CD4-positive, alpha-beta memory T cell (primary cell): Measurements from ENCODE around the gene SERPINH1. TPM values are rescaled to one million over a fixed set of nuclear protein-coding genes. Genes with fewer than 3 reads are reported as not detected.

Source experiments
- CTCF ChIA-PET: fragments of 350-600 bp; sonication (Branson Sonifier 250); formaldehyde crosslinking; loops from one replicate; lab custom pipeline; 2021; ENCODE audit warnings: inconsistent platforms; ENCODE audit not compliant: partially characterized antibody; lab: Charles Lee
- POLR2A ChIA-PET: fragments of 350-600 bp; sonication (Branson Sonifier 250); formaldehyde crosslinking; loops from one replicate; lab custom pipeline; 2021; ENCODE audit not compliant: partially characterized antibody; lab: Charles Lee
- DNase-seq, 5 donors: peaks; one replicate each; pipeline versions ENCODE4 v3.0.0 to v3.0.0-alpha.2; 2020 to 2022; ENCODE audit warnings: mixed read lengths in 1 of 5
- H3K27ac ChIP-seq: one replicate; pipeline ENCODE4 v1.7.0; 2013; ENCODE audit warnings: low read depth, low read length
- H3K27me3 ChIP-seq: 2 replicates; pipeline ENCODE4 v1.7.0; 2013; ENCODE audit warnings: mild to moderate bottlenecking, low read length, moderate library complexity; ENCODE audit not compliant: insufficient read depth
- H3K36me3 ChIP-seq: 2 replicates; pipeline ENCODE4 v1.7.0; 2013; ENCODE audit warnings: mild to moderate bottlenecking, low read length, moderate library complexity; ENCODE audit not compliant: insufficient read depth
- H3K4me1 ChIP-seq: 2 replicates; pipeline ENCODE4 v1.7.0; 2013; ENCODE audit warnings: mild to moderate bottlenecking, low read length, moderate library complexity; ENCODE audit not compliant: insufficient read depth
- H3K4me3 ChIP-seq, 2 donors: one replicate each; pipeline ENCODE4 v1.7.0; 2013; ENCODE audit warnings: low read length in 2 of 2, mild to moderate bottlenecking in 1 of 2
- H3K9me3 ChIP-seq, 2 donors: one replicate each; pipeline ENCODE4 v1.7.0; 2013; ENCODE audit warnings: low read length in 2 of 2, control low read depth in 1 of 2; ENCODE audit not compliant: control insufficient read depth in 1 of 2
- H3K27ac Mint-ChIP-seq, 7 donors: one replicate each; pipeline ENCODE4 v1.8.0; 2020 to 2021; ENCODE audit warnings: mixed read lengths in 7 of 7, mild to moderate bottlenecking in 6 of 7, inconsistent platforms in 3 of 7, moderate library complexity in 3 of 7
- H3K27me3 Mint-ChIP-seq, 2 donors: one replicate each; pipeline ENCODE4 v1.8.0; 2020 to 2021; ENCODE audit warnings: mixed read lengths in 2 of 2
- H3K36me3 Mint-ChIP-seq, 2 donors: one replicate each; pipeline ENCODE4 v1.8.0; 2020 to 2021; ENCODE audit warnings: mixed read lengths in 2 of 2, inconsistent platforms in 1 of 2, mild to moderate bottlenecking in 1 of 2
- H3K4me1 Mint-ChIP-seq, 4 donors: one replicate each; pipeline ENCODE4 v1.8.0; 2020 to 2021; ENCODE audit warnings: mixed read lengths in 4 of 4, mild to moderate bottlenecking in 1 of 4
- H3K4me3 Mint-ChIP-seq, 8 donors: one replicate each; pipeline ENCODE4 v1.8.0; 2020 to 2021; ENCODE audit warnings: mixed read lengths in 8 of 8, mild to moderate bottlenecking in 7 of 8, moderate library complexity in 6 of 8, inconsistent platforms in 3 of 8
- H3K9me3 Mint-ChIP-seq, 8 donors: one replicate each; pipeline ENCODE4 v1.8.0; 2020 to 2021; ENCODE audit warnings: mixed read lengths in 8 of 8, mild to moderate bottlenecking in 5 of 8, inconsistent platforms in 3 of 8, moderate library complexity in 1 of 8
- intact Hi-C: fragments of 100-400 bp; cut with micrococcal nuclease; formaldehyde crosslinking; loops from one replicate; pipeline ENCODE4 v1.15.1; 2023
- polyA plus RNA-seq, 2 donors: library from polyadenylated mRNA; unstranded; fragments of 300-500 nt; fragmentation: Illumina TruSeq; gene quantifications; one replicate each; pipeline ENCODE4 v1.2.3, GENCODE V29; 2021
- total RNA-seq, 2 experiments: library from RNA; stranded (reverse); gene quantifications; one replicate each; pipeline ENCODE4 v1.2.3, GENCODE V29; 2021

SERPINH1 gene
- total and polyA plus RNA-seq, 4 experiments from 2014 or later: 1.1 to 16.2 (median 11.3) TPM

GRCh38 chr11:75530577-75530976 lies 31.5 kb upstream of the SERPINH1 start:
- no peaks in the 10 kb centered on the region for H3K9me3 ChIP-seq
- POLR2A ChIA-PET: interaction anchor here (0.6 to 2.5 kb wide), 3 partner anchors 85 to 142 kb away, joined by 3 to 12 read pairs (median 8); no protein-coding TSS in a partner anchor
- H3K36me3 ChIP-seq: no peaks in the 10 kb centered on the region
- no peaks in the 10 kb centered on the region for H3K27me3 ChIP-seq
- Mint-ChIP-seq H3K4me3 (no peak overlapping the region), H3K36me3 (no peaks in the 10 kb centered on the region), H3K27me3 (no peaks in the 10 kb centered on the region), H3K9me3 (peaks cover 0 to 2% (median 0%) of the 10 kb centered on the region in 8 donors), H3K27ac (peak overlapping the region in 2 of 7 donors; percentile 39 to 72), H3K4me1 (peaks cover 25 to 60% (median 35%) of the 10 kb centered on the region in 4 donors)
- H3K4me3 ChIP-seq: no peak overlapping the region
- peaks cover 30% of the 10 kb centered on the region for H3K4me1 ChIP-seq
- intact Hi-C loops: no loop called here
- no peak for DNase-seq
- CTCF ChIA-PET: interaction anchor here (1.3 to 10.1 kb wide), 12 partner anchors 12 to 251 kb away, joined by 3 to 301 read pairs (median 9); no protein-coding TSS in a partner anchor
- no peak overlapping the region for H3K27ac ChIP-seq

GRCh38 chr11:75531325-75531724 lies 30.7 kb upstream of the SERPINH1 start:
- H3K4me1 Mint-ChIP-seq: peaks cover 24 to 54% (median 34%) of the 10 kb centered on the region in 4 donors
- H3K27me3 Mint-ChIP-seq: no peaks in the 10 kb centered on the region
- ChIA-PET POLR2A (interaction anchor here (1.0 to 2.5 kb wide), 5 partner anchors 39 to 143 kb away, joined by 3 to 12 read pairs (median 6); no protein-coding TSS in a partner anchor), CTCF (interaction anchor here (0.7 to 10.1 kb wide), 31 partner anchors 8 to 255 kb away, joined by 3 to 301 read pairs (median 5); partner anchors contain the start of gene RPS3)
- H3K36me3 Mint-ChIP-seq: no peaks in the 10 kb centered on the region
- no peaks in the 10 kb centered on the region for H3K9me3 ChIP-seq
- no peak overlapping the region for H3K27ac ChIP-seq
- H3K9me3 Mint-ChIP-seq: peaks cover 0 to 2% (median 0%) of the 10 kb centered on the region in 8 donors
- peak overlapping the region in 2 of 7 donors; percentile 71 to 86 for H3K27ac Mint-ChIP-seq
- H3K27me3 ChIP-seq: no peaks in the 10 kb centered on the region
- no peak for DNase-seq
- intact Hi-C loops: no loop called here
- peaks cover 28% of the 10 kb centered on the region for H3K4me1 ChIP-seq
- no peak overlapping the region for H3K4me3 ChIP-seq
- H3K36me3 ChIP-seq: no peaks in the 10 kb centered on the region
- no peak overlapping the region for H3K4me3 Mint-ChIP-seq

GRCh38 chr11:75532200-75533048 lies 29.6 kb upstream of the SERPINH1 start:
- Mint-ChIP-seq H3K4me1 (peaks cover 28 to 53% (median 33%) of the 10 kb centered on the region in 4 donors), H3K36me3 (no peaks in the 10 kb centered on the region), H3K27me3 (no peaks in the 10 kb centered on the region), H3K9me3 (no peaks in the 10 kb centered on the region), H3K4me3 (peak overlapping the region in 7 of 8 donors; percentile 20 to 61 (median 35)), H3K27ac (peak overlapping the region in 6 of 7 donors; percentile 8 to 86 (median 75))
- POLR2A ChIA-PET: interaction anchor here (0.8 to 2.5 kb wide), 7 partner anchors 40 to 253 kb away, joined by 3 to 12 read pairs (median 5); no protein-coding TSS in a partner anchor
- Histone ChIP-seq H3K4me3 (no peak overlapping the region), H3K36me3 (no peaks in the 10 kb centered on the region), H3K27me3 (no peaks in the 10 kb centered on the region), H3K9me3 (no peaks in the 10 kb centered on the region), H3K27ac (no peak overlapping the region), H3K4me1 (peaks cover 30% of the 10 kb centered on the region)
- DNase-seq: peak; percentile 77 to 83 (median 80)
- intact Hi-C loops: loop anchor here (1.0 kb wide), 4 partner anchors 87 to 257 kb away; no protein-coding TSS in a partner anchor
- CTCF ChIA-PET: interaction anchor here (0.7 to 10.1 kb wide), 38 partner anchors 8 to 390 kb away, joined by 3 to 301 read pairs (median 4); partner anchors contain the start of gene RPS3

- Histone ChIP-seq H3K9me3 (no peaks in the 10 kb centered on the region), H3K4me1 (peaks cover 34% of the 10 kb centered on the region), H3K27ac (no peak overlapping the region), H3K27me3 (no peaks in the 10 kb centered on the region), H3K36me3 (no peaks in the 10 kb centered on the region), H3K4me3 (no peak overlapping the region)
- H3K27me3 Mint-ChIP-seq: peaks cover 0 to 3% of the 10 kb centered on the region in 2 donors
- peaks cover 34 to 56% (median 37%) of the 10 kb centered on the region in 4 donors for H3K4me1 Mint-ChIP-seq
- H3K9me3 Mint-ChIP-seq: no peaks in the 10 kb centered on the region
- H3K27ac Mint-ChIP-seq: no peak overlapping the region
- H3K36me3 Mint-ChIP-seq: no peaks in the 10 kb centered on the region
- no peak overlapping the region for H3K4me3 Mint-ChIP-seq
- CTCF ChIA-PET: interaction anchor here (0.8 to 10.1 kb wide), 10 partner anchors 9 to 254 kb away, joined by 3 to 301 read pairs (median 15); no protein-coding TSS in a partner anchor
- intact Hi-C loops: no loop called here
- POLR2A ChIA-PET: interaction anchor here (0.6 to 1.2 kb wide), 3 partner anchors 8 to 202 kb away, joined by 3 to 6 read pairs (median 3); partner anchors contain the start of gene GDPD5
- DNase-seq: no peak
Measured at GRCh38 chr11:75533896-75534258, 28.2 kb upstream of the SERPINH1 start.

GRCh38 chr11:75534259-75535069 lies 27.6 kb upstream of the SERPINH1 start:
- Histone ChIP-seq H3K4me1 (peaks cover 34% of the 10 kb centered on the region), H3K27me3 (no peaks in the 10 kb centered on the region), H3K36me3 (no peaks in the 10 kb centered on the region), H3K27ac (no peak overlapping the region), H3K4me3 (no peak overlapping the region), H3K9me3 (no peaks in the 10 kb centered on the region)
- H3K27me3 Mint-ChIP-seq: peaks cover 0 to 3% of the 10 kb centered on the region in 2 donors
- ChIA-PET POLR2A (interaction anchor here (0.6 to 1.2 kb wide), 3 partner anchors 9 to 203 kb away, joined by 3 to 6 read pairs (median 3); partner anchors contain the start of gene GDPD5), CTCF (interaction anchor here (0.6 to 10.1 kb wide), 10 partner anchors 9 to 404 kb away, joined by 3 to 301 read pairs (median 15); no protein-coding TSS in a partner anchor)
- DNase-seq: no peak
- H3K4me1 Mint-ChIP-seq: peaks cover 33 to 51% (median 37%) of the 10 kb centered on the region in 4 donors
- H3K27ac Mint-ChIP-seq: peak overlapping the region in 2 of 7 donors; percentile 53 to 57
- H3K4me3 Mint-ChIP-seq: no peak overlapping the region
- H3K9me3 Mint-ChIP-seq: no peaks in the 10 kb centered on the region
- H3K36me3 Mint-ChIP-seq: no peaks in the 10 kb centered on the region
- intact Hi-C loops: no loop called here

- Mint-ChIP-seq H3K27ac (peak overlapping the region in 1 of 7 donors; percentile 57), H3K4me3 (no peak overlapping the region), H3K36me3 (no peaks in the 10 kb centered on the region), H3K9me3 (no peaks in the 10 kb centered on the region), H3K27me3 (peaks cover 0 to 3% of the 10 kb centered on the region in 2 donors), H3K4me1 (peaks cover 32 to 50% (median 36%) of the 10 kb centered on the region in 4 donors)
- no peaks in the 10 kb centered on the region for H3K36me3 ChIP-seq
- intact Hi-C loops: no loop called here
- no peaks in the 10 kb centered on the region for H3K9me3 ChIP-seq
- CTCF ChIA-PET: interaction anchor here (0.6 to 10.1 kb wide), 6 partner anchors 92 to 405 kb away, joined by 3 to 301 read pairs (median 26); no protein-coding TSS in a partner anchor
- no peak overlapping the region for H3K27ac ChIP-seq
- H3K27me3 ChIP-seq: no peaks in the 10 kb centered on the region
- peaks cover 34% of the 10 kb centered on the region for H3K4me1 ChIP-seq
- no peak for DNase-seq
- no peak overlapping the region for H3K4me3 ChIP-seq
- POLR2A ChIA-PET: interaction anchor here (1.2 kb wide), 1 partner anchor 9 kb away, joined by 3 read pairs; the partner anchor contains the start of gene GDPD5
Measured at GRCh38 chr11:75535071-75535470, 27.0 kb upstream of the SERPINH1 start.
